Immature natural killer cell (primary cell): ENCODE results near the gene DNAJC24. TPM values are rescaled to one million over a fixed set of nuclear protein-coding genes. Genes with fewer than 3 reads are reported as not detected.

Experiments
- DNase-seq, 3 donors: peaks; one replicate each; pipeline ENCODE4 v3.0.0; 2022; ENCODE audit warnings: mixed read lengths in 1 of 3
- H3K27ac Mint-ChIP-seq, 6 donors: one replicate each; pipeline ENCODE4 v1.8.0; 2020; ENCODE audit warnings: mixed read lengths in 6 of 6, mild to moderate bottlenecking in 5 of 6, inconsistent platforms in 4 of 6, moderate library complexity in 3 of 6
- H3K27me3 Mint-ChIP-seq, 3 donors: one replicate each; pipeline ENCODE4 v1.8.0; 2020 to 2021; ENCODE audit warnings: low read depth in 3 of 3, mild to moderate bottlenecking in 3 of 3, mixed read lengths in 3 of 3, moderate library complexity in 3 of 3, inconsistent platforms in 1 of 3
- H3K36me3 Mint-ChIP-seq, 3 donors: one replicate each; pipeline ENCODE4 v1.8.0; 2020; ENCODE audit warnings: mixed read lengths in 3 of 3, inconsistent platforms in 2 of 3, mild to moderate bottlenecking in 2 of 3
- H3K4me1 Mint-ChIP-seq, 2 donors: one replicate each; pipeline ENCODE4 v1.8.0; 2020; ENCODE audit warnings: inconsistent platforms in 2 of 2, mild to moderate bottlenecking in 2 of 2, mixed read lengths in 2 of 2, moderate library complexity in 1 of 2
- H3K4me3 Mint-ChIP-seq, 5 donors: one replicate each; pipeline ENCODE4 v1.8.0; 2020; ENCODE audit warnings: mild to moderate bottlenecking in 5 of 5, mixed read lengths in 5 of 5, inconsistent platforms in 3 of 5, moderate library complexity in 3 of 5
- H3K9me3 Mint-ChIP-seq, 6 donors: one replicate each; pipeline ENCODE4 v1.8.0; 2020; ENCODE audit warnings: mild to moderate bottlenecking in 6 of 6, mixed read lengths in 6 of 6, inconsistent platforms in 4 of 6, moderate library complexity in 3 of 6
- polyA plus RNA-seq, 3 donors: library from polyadenylated mRNA; unstranded; fragments of 300-500 nt; fragmentation: Illumina TruSeq; gene quantifications; one replicate each; pipeline ENCODE4 v1.2.3, GENCODE V29; 2021

The DNAJC24 gene
- polyA plus RNA-seq, 3 donors from 2014 or later, result 6.7 to 14.2 (median 7.6) TPM

DNA sequence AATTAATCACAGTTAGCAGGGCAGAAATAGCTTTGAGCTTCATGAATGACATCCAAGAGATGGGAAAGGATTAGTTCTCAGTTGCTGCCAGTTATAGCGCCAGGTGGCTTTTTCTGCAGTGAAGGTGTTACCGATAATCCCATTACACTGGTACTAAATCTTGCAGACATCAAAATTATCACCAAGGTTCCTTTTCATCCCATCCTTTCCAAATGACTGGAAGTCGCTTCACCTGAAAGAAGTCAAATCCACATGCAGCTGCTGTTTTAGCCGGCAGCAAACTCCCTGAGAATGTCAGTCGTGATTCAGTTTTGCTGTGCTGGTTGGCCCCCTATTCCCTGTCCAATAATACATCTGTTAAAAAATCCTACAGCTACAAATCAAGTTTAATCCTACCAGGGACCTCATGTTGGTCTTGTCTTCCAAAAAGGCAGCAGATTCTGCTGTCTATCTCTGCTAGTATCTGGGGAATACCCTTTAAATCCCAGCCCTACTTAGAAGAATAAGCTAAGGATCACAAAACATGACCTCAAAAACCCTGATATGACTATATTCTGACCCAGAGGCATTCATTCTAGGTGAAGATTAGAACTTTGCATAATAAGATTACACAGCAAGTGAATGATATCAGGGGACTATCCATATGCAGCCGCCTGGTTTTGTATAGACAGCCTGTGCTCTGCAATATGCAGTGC lies 108.0 kb downstream of the DNAJC24 start:
- Mint-ChIP-seq H3K36me3 (no peaks in the 10 kb centered on the region), H3K4me3 (no peak overlapping the region), H3K9me3 (no peaks in the 10 kb centered on the region), H3K4me1 (no peaks in the 10 kb centered on the region), H3K27me3 (no peaks in the 10 kb centered on the region), H3K27ac (peak overlapping the region in 1 of 6 donors; percentile 12)
- DNase-seq, result no peak

- Mint-ChIP-seq H3K4me1 (no peaks in the 10 kb centered on the region), H3K27me3 (no peaks in the 10 kb centered on the region), H3K9me3 (no peaks in the 10 kb centered on the region), H3K27ac (no peak overlapping the region), H3K4me3 (no peak overlapping the region), H3K36me3 (no peaks in the 10 kb centered on the region)
- DNase-seq, result no peak
These were observed 108.5 kb downstream of the DNAJC24 start for GRCh38 chr11:31478223-31478590.

GRCh38 chr11:31479066-31479465 lies 109.4 kb downstream of the DNAJC24 start:
- Mint-ChIP-seq H3K36me3 (no peaks in the 10 kb centered on the region), H3K4me1 (no peaks in the 10 kb centered on the region), H3K27ac (no peak overlapping the region), H3K27me3 (no peaks in the 10 kb centered on the region), H3K4me3 (no peak overlapping the region), H3K9me3 (no peaks in the 10 kb centered on the region)
- DNase-seq, result no peak

- H3K4me3 Mint-ChIP-seq, result no peak overlapping the region
- no peak for DNase-seq
- H3K4me1 Mint-ChIP-seq, result no peaks in the 10 kb centered on the region
- H3K9me3 Mint-ChIP-seq, result no peaks in the 10 kb centered on the region
- H3K36me3 Mint-ChIP-seq, result no peaks in the 10 kb centered on the region
- no peaks in the 10 kb centered on the region for H3K27me3 Mint-ChIP-seq
- H3K27ac Mint-ChIP-seq, result no peak overlapping the region
These were observed 111.3 kb downstream of the DNAJC24 start for GRCh38 chr11:31480930-31481329.

Other genes starting within 250 kb of the DNAJC24 start
- not detected for gene DCDC1, start 121 bp upstream of the DNAJC24 start, polyA plus RNA-seq
- 10 to 100 TPM; 48.4 to 78.3 (median 53.3) TPM for gene IMMP1L, start 139.8 kb downstream of the DNAJC24 start, polyA plus RNA-seq
- gene ELP4, start 139.9 kb downstream of the DNAJC24 start, polyA plus RNA-seq, result 10 to 100 TPM; 20.9 to 33.9 (median 22.3) TPM